SIG-M5 treated with dmso at 0.1 percent for 504 hours (cell line): ENCODE measurements around the gene GCNT3.

Experiments used
- DNase-seq: peaks from one replicate; lab custom pipeline; 2025; ENCODE audit not compliant: unreplicated experiment; lab: John Stamatoyannopoulos, UW

The GCNT3 gene, protein sequence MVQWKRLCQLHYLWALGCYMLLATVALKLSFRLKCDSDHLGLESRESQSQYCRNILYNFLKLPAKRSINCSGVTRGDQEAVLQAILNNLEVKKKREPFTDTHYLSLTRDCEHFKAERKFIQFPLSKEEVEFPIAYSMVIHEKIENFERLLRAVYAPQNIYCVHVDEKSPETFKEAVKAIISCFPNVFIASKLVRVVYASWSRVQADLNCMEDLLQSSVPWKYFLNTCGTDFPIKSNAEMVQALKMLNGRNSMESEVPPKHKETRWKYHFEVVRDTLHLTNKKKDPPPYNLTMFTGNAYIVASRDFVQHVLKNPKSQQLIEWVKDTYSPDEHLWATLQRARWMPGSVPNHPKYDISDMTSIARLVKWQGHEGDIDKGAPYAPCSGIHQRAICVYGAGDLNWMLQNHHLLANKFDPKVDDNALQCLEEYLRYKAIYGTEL

GRCh38 chr15:59611276-59612260, at the start of gene GCNT3:
Gene GCNT3 (plus strand): TSS chr15:59611783. CDS start chr15:59618239, 6,456 bp downstream.
- DNase-seq = peak; percentile 26

- DNase-seq = no peak
These were observed 49.0 kb upstream of the GCNT3 start for GRCh38 chr15:59562448-59563186.

DNA sequence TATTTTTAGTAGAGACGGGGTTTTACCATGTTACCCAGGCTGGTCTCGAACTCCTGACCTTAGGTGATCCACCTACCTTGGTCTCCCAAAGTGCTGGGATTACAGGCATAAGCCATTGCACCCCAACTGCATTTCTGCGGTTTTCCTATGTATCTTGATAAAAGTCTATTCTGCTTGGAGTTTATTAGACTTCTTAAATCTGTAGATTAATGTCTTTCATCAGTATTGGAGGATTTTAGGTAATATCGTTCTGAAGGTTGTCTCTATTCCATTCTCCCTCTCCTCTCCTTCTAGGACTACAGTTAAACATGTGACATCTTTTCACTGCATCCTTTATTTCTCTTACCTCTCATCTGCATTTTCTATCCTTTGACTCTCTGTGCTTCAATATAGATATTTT, 46.3 kb upstream of the GCNT3 start:
- no peak for DNase-seq

- no peak for DNase-seq
These were observed 44.3 kb upstream of the GCNT3 start for GRCh38 chr15:59567324-59567723.

DNA sequence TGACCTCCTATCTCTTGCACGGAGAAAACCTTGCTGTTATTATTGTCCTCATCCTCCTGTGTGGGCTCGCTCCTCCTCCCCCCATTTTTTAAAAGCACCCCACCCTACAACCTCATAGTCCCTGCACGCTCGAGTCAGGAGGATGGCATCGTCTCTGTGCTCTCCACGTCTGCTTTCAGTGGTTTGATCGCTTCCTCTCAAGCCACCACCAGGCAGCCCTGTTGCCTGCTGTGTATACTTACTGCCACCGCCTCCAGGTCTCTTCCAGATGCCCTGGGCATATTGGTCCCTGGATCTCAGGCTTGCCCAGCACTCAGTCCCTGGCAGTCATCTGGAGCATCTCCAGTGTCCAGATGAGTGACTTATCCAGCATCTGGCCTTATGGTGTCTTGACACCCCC, 42.1 kb upstream of the GCNT3 start:
- no peak for DNase-seq

DNA sequence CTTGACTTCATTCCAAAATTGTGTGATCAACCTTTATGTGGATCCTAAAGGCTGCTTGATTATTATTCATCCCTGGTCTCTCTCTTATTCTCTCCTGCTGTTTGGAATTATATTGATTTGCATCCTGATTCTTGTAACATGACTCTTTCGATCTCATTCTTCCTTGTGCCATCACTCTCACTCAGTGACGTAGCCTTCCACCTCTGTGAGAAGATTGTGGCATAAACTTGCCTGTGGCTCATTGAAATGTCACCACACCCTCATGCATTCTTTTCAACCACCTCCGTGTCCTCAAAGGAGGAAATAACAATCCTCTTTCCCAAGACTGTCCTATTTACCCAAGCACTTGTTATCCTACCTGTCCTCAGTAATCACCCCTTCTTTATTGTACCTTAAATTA, 41.3 kb upstream of the GCNT3 start:
- DNase-seq = no peak

DNA sequence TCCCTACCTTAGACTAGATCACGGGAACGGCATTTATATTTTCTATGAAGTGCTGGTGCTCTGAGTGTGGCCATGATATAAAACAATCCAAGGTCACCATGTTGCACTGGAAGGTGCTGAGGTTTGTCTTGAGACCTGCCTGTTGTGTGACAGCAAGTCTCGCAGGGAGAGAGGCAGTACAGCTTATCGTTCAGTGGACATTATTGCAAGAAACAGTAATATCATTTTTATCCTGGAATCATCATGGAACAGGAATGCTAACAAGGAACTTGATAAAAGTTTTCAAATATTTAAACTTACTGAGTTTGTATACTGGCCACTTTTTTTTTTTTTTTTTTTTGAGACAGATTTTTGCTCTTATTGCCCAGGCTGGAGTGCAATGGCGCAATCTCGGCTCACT, 40.0 kb upstream of the GCNT3 start:
- DNase-seq = no peak

DNA sequence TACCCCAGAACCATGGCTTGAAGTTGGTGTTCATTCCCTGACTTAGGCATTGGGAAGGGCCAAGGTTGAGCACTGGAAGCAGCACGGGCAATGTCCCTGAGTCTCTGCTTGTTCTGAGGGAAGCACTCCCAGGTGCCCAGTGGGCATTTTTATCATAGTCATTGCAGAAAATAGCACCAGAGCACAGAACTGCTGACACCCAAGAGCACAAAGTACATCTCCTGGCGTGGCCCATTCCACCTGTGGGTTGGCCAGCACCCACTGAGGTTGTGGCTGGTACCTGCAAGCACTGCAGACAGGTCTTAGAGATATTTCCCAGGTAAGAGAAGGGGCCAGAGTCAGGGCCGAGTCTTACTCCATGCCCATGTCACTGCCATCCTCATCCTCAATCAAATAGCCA, 28.5 kb upstream of the GCNT3 start:
- no peak for DNase-seq

DNA sequence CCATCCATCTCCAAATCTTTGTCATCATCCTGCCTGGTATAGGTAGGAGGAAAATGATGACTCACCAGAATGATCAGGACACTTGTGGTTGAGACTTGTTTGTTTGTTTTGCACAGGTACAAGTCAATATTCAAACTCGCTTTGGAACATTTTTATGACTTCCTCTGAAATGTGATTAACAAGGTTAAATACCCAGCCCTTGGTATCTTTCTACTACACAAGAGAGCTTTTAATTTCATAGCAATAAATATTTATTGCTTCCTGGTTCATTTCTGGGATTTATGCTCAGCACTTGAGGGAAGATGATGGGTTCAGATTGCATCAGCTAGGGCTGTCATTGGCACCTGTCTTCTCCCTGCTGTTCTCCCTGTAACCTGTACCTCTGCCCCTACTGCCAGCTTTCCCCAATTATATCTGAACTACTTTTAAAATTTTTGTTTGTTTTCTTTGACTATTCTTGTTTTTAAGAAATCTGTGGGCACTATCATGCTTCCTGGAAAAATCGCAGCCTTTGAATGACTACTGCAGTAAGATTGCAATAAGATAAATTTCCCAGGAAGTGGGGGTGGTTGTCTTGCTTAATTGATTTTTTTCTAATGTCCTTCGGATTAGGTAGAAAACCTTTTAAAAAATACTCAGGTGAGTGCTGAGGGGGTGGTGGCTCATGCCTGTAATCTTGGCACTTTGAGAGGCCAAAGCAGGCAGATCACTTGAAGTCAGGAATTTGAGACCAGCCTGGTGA, 24.3 kb upstream of the GCNT3 start:
- no peak for DNase-seq

DNA sequence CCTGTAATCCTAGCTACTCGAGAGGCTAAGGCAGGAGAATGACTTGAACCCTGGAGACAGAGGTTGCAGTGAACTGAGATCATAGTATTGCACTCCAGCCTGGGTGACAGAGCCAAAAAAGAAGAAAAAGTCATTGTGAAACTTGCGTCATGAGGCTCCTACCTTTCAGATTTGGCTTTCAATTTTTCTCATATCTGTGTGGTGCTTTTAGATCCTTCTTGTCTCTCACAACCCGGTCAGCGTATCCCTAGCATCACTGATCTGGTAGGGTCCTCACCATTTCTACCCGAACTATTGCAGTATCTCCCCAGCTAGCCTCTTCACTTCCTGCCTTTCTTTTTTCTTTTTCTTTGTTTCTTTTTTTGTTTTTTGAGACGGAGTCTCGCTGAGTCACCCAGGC, 21.6 kb upstream of the GCNT3 start:
- no peak for DNase-seq

DNA sequence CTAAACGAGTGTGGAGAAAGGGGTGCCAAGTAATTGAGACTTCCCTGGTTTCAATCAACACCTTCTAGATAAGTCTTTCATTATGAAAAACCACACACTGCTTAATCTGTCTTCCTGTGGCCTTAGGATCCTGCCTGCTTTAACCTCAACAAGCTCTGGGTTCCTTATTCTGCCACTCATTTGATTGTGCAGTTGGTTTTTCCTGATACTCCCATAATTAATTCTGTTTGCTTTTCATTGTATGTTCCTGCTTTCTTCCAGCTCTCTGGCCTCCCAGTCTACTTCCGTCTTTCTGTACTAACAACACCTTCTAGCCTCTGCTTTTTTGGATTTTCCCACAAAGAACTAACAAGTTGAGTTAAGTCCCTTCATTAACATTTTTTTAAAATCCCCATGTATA, 20.2 kb upstream of the GCNT3 start:
- no peak for DNase-seq

DNA sequence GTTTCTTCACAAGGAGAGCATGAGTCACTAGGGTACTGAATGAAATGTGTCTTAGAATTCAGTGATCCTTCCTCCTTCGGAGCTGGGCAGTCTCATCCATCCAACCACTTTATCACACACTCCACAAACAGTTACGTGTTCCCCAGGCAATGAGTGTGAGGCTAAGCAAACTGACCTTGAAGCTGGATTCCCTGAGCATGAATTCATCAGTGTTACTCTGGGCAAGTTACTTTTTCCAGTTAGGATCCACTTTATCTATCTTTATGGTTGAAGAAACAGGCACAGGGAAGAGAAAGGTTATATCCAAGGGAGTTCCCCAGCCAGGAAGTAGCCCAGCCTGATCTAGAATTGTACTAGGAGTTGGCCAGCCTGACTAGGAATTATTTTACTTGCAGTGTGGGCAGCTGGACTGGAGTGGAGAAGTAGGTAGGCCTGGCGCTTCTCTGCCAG, 17.1 kb upstream of the GCNT3 start:
- no peak for DNase-seq

DNA sequence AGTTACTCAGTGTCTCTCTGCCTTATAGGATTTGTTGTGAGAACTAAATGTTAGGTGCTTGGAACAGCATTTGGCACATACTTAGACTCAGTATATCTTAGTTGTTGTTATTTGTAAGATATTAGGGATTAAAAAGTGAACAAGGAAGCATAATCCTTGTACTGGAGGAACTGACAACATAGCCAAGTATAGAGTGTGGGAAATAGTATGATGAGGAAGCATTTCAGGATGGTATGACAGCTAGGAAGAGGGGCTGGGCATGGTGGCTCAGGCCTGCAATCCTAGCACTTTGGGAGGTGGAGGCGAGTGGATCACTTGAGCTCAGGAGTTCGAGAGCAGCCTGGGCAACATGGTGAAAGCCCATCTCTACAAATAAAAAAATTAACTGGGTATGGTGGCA, 16.6 kb upstream of the GCNT3 start:
- no peak for DNase-seq

DNA sequence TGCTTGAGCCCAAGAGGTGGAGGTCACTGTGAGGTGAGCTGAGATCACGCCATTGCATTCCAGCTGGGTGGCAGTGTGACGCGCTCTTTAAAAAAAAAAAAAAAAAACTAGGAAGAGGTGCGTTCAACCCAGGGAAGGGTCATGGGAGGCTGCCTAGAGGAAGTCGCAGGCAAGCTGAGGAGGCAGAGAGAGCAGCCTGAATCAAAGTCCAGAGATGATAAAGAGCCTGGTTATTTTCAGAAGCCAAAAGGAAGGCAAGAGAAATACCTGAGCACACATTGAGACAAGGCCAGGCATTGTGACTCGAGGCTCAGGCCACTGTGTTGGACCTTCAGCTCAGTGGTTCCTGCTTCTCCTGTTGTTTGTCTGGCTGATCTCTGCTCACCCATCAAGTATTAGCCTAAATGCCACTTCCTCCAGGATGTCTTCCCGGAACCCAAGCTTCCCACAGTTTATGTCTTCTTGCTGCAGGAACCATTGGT, 16.1 kb upstream of the GCNT3 start:
- no peak for DNase-seq

GRCh38 chr15:59596640-59597039, 14.9 kb upstream of the GCNT3 start:
- no peak for DNase-seq

GRCh38 chr15:59598461-59598860, 13.1 kb upstream of the GCNT3 start:
- no peak for DNase-seq

DNA sequence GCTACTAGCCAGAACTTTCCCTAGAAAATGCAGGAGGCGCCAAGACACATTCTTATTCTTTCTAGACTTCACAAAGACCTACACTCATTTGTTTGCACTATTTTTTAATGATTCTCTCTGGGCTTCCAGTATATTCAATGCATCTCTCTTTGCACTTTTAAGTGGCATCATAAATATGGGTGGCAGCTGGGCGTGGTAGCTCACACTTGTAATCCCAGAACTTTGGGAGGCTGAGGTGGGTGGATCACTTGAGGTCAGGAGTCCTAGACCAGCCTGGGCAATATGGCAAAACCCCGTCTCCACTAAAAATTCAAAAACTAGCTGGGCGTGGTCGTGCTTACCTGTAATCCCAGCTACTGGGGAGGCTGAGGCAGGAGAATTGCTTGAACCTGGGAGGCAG, 5.6 kb upstream of the GCNT3 start:
- no peak for DNase-seq

GRCh38 chr15:59609730-59610712, 1.6 kb upstream of the GCNT3 start:
- DNase-seq = no peak

- DNase-seq = no peak
These were observed 2.6 kb downstream of the GCNT3 start for GRCh38 chr15:59614153-59614552.
